GM12878 (cell line): Measurements from ENCODE around the gene IMMP2L. TPM values are rescaled to one million over a fixed set of nuclear protein-coding genes. Genes with fewer than 3 reads are reported as not detected.
"Not testable (repeated sequence)": the region's sequence is repeated elsewhere in the genome, so short reads cannot be mapped to it uniquely, and the experiment has no call there.

Source experiments
- ATAC-seq: fragments of 200-7000 bp; cut with Tn5 transposase; 3 replicates; pipeline ENCODE4 v1.9.1; 2020; ENCODE audit warnings: mild to moderate bottlenecking, moderate library complexity
- BruUV-seq: library from RNA; stranded (reverse); fragments of 400-500 nt; replicated peaks from 2 replicates; lab custom pipeline; 2021; lab: Mats Ljungman, UMichigan
- CTCF ChIA-PET: fragments of 300-600 bp; sonication (Branson Sonifier 250); formaldehyde crosslinking; extraction: SDS; loops from one replicate; lab custom pipeline; 2021; ENCODE audit warnings: inconsistent platforms; lab: Yijun Ruan, JAX
- POLR2A ChIA-PET: fragments of 350-600 bp; formaldehyde crosslinking; extraction: SDS; loops from one replicate; lab custom pipeline; 2021; ENCODE audit warnings: inconsistent platforms; lab: Charles Lee
- RAD21 ChIA-PET: fragments of 300-600 bp; sonication (Branson Sonifier 250); formaldehyde crosslinking; loops from one replicate; lab custom pipeline; 2023; ENCODE audit warnings: antibody characterized with exemption; ENCODE audit not compliant: unreplicated experiment; lab: Charles Lee
- SMC1A ChIA-PET: fragments of 300-600 bp; sonication (Branson Sonifier 250); formaldehyde crosslinking; loops from one replicate; lab custom pipeline; 2023; ENCODE audit not compliant: unreplicated experiment, uncharacterized antibody; lab: Charles Lee
- DNase-seq: peaks from one replicate; pipeline ENCODE4 v3.0.0-alpha.2; 2011; ENCODE audit warnings: low read depth, low spot score
- FAIRE-seq: peaks from 3 replicates; lab custom pipeline; 2011; peaks lifted over from hg19 to GRCh38; lab: Jason Lieb, UNC
- H2AFZ ChIP-seq: 2 replicates; pipeline ENCODE4 v1.6.0; 2011; ENCODE audit warnings: low read depth, low read length, control low read depth; ENCODE audit not compliant: control insufficient read depth
- H3K27ac ChIP-seq: 2 replicates; pipeline ENCODE4 v1.5.1; 2011; ENCODE audit warnings: control low read depth; ENCODE audit not compliant: control insufficient read depth, insufficient read depth
- H3K27me3 ChIP-seq, 2 experiments: replicated peaks in 1 of 2; 2 replicates each; pipeline versions ENCODE4 v1.6.0 to v1.6.1; 2011; ENCODE audit warnings: low read length in 1 of 2; ENCODE audit not compliant: control insufficient read depth in 2 of 2, insufficient read depth in 2 of 2
- H3K36me3 ChIP-seq, 2 experiments: 2 replicates each; pipeline ENCODE4 v1.5.1; 2011; ENCODE audit warnings: low read length in 1 of 2; ENCODE audit not compliant: control insufficient read depth in 2 of 2, insufficient read depth in 2 of 2
- H3K4me1 ChIP-seq: 2 replicates; pipeline ENCODE4 v1.6.1; 2011; ENCODE audit warnings: mild to moderate bottlenecking, low read length, moderate library complexity, mixed read lengths; ENCODE audit not compliant: control insufficient read depth, insufficient read depth
- H3K4me2 ChIP-seq: 2 replicates; pipeline ENCODE4 v1.6.0; 2011; ENCODE audit warnings: control low read depth; ENCODE audit not compliant: control insufficient read depth, insufficient read depth
- H3K4me3 ChIP-seq: fragments of 200-600 bp; sonication (generic); 2 replicates; pipeline ENCODE4 v1.5.1; 2016
- H3K79me2 ChIP-seq: 2 replicates; pipeline ENCODE4 v1.6.0; 2011; ENCODE audit warnings: low read length; ENCODE audit not compliant: control insufficient read depth, insufficient read depth
- H3K9ac ChIP-seq: 2 replicates; pipeline ENCODE4 v1.8.0; 2011; ENCODE audit warnings: low read length, control low read depth, mixed read lengths; ENCODE audit not compliant: control insufficient read depth, insufficient read depth
- H3K9me3 ChIP-seq: replicated peaks from 3 replicates; pipeline ENCODE4 v1.5.1; 2011; ENCODE audit warnings: mild to moderate bottlenecking, low read length; ENCODE audit not compliant: control insufficient read depth, insufficient read depth
- H4K20me1 ChIP-seq: 2 replicates; pipeline ENCODE4 v1.6.0; 2011; ENCODE audit not compliant: control insufficient read depth, insufficient read depth
- CBX3 ChIP-seq: fragments of 200-600 bp; sonication (generic); IDR thresholded peaks from 2 replicates; pipeline ENCODE4 v1.6.1; 2016; ENCODE audit warnings: low read depth, borderline replicate concordance
- CEBPZ ChIP-seq: fragments of 150-350 bp; IDR thresholded peaks from 2 replicates; pipeline ENCODE4 v1.6.1; 2016; ENCODE audit warnings: low read depth, low read length
- LARP7 ChIP-seq: fragments of 450-650 bp; IDR thresholded peaks from 2 replicates; pipeline ENCODE4 v1.6.1; 2017; ENCODE audit warnings: mild to moderate bottlenecking
- NR2C1 ChIP-seq: fragments of 450-650 bp; IDR thresholded peaks from 2 replicates; pipeline ENCODE4 v1.6.1; 2017; ENCODE audit warnings: antibody characterized with exemption, mild to moderate bottlenecking, moderate library complexity
- SMC3 ChIP-seq: IDR thresholded peaks from 2 replicates; pipeline ENCODE4 v1.6.1; 2011; ENCODE audit warnings: low read length, improper control_type of control experiment, borderline replicate concordance
- TBL1XR1 ChIP-seq: IDR thresholded peaks from 2 replicates; pipeline ENCODE4 v1.6.1; 2012; ENCODE audit warnings: low read depth, low read length, improper control_type of control experiment
- YBX1 ChIP-seq: fragments of 450-650 bp; IDR thresholded peaks from 2 replicates; pipeline ENCODE4 v1.6.1; 2016; ENCODE audit warnings: antibody characterized with exemption
- YY1 ChIP-seq: IDR thresholded peaks from 2 replicates; pipeline ENCODE4 v1.6.1; 2011; ENCODE audit warnings: low read depth, mild to moderate bottlenecking, low read length
- WGBS: methylation state at CpG from one replicate; pipeline ENCODE4 v1.1.6; 2016; ENCODE audit warnings: low lambda C conversion rate; ENCODE audit not compliant: insufficient replicate concordance, insufficient coverage; ENCODE audit errors: missing lambda C conversion rate; 5-methylcytosine and 5-hydroxymethylcytosine counted together
- in situ Hi-C: fragments of 300-500 bp; cut with MboI; formaldehyde crosslinking; loops from 9 replicates; pipeline ENCODE4 v1.14.3; 2018; ENCODE audit warnings: mixed read lengths
- intact Hi-C: fragments of 100-400 bp; cut with micrococcal nuclease; formaldehyde crosslinking; loops from one replicate; pipeline ENCODE4 v1.14.2; 2022; ENCODE audit not compliant: unreplicated experiment
- polyA plus RNA-seq, 11 experiments: library from polyadenylated mRNA; depleted of rRNA in 4 of 11; unstranded in 6 of 11; stranded (reverse) in 5 of 11; fragments of >200 nt; fragmentation: Nextera tagmentation in 4 of 11; fragmentation: Illumina TruSeq in 1 of 11; extraction: Ambion mirVana in 4 of 11; extraction: Trizol in 1 of 11; gene quantifications; 1 replicate in 1 of 11; 2 replicates in 10 of 11; pipeline versions ENCODE4 v1.2.1 to v1.2.3, GENCODE V29; 2011 to 2016; ENCODE audit warnings: inconsistent platforms in 2 of 11, missing spikeins in 2 of 11, low read depth in 1 of 11
- total RNA-seq, 4 experiments: library from RNA; depleted of rRNA in 3 of 4; stranded (reverse); fragments of >200 nt in 3 of 4; fragmentation: Illumina TruSeq in 1 of 4; extraction: Trizol in 1 of 4; gene quantifications; 2 replicates each; pipeline versions ENCODE4 v1.2.1 to v1.2.3, GENCODE V29; 2013 to 2021

Gene IMMP2L
- total and polyA plus RNA-seq, 10 of the 15 experiments (the other 5 are each of a cell fraction or from before 2014, with no cell fraction given): 12.6 to 46.3 (median 19.6) TPM

DNA sequence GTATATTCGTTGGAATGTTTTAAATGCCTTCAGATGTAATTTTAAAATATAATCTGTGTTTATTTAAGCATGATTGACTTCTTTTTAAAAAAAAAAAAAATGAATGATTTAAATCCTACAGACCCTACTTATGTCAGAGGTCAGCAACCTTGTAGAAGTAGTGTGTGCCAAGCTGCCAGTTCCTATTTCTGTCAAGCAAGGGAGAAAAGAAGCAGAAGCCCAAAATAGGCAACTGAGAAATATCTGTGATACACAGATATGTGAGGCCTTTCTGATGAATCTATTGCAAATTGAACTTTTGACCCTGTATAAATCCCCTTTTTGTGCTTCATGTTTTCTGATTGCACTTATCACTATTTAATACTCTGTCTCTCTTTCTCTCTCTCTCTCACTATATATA is 271.9 kb downstream of the IMMP2L start (continued):
- TF ChIP-seq YY1: no peak
- TF ChIP-seq SMC3: no peak
- TF ChIP-seq YBX1: no peak
- no peak for TF ChIP-seq LARP7
- no peak for TF ChIP-seq NR2C1
- TF ChIP-seq CEBPZ: no peak
- TF ChIP-seq TBL1XR1: no peak
- no peak for TF ChIP-seq CBX3

GRCh38 chr7:111288441-111288840 is 273.9 kb downstream of the IMMP2L start:
- not testable (repeated sequence) for FAIRE-seq

More at GRCh38 chr7:111288441-111288840, 273.9 kb downstream of the IMMP2L start:
- H3K79me2 ChIP-seq, H3K9ac ChIP-seq, H4K20me1 ChIP-seq, RAD21 ChIA-PET, H3K9me3 ChIP-seq, ATAC-seq, H3K4me3 ChIP-seq, H3K36me3 ChIP-seq, H3K4me2 ChIP-seq, BruUV-seq, H3K27ac ChIP-seq, DNase-seq, H2AFZ ChIP-seq, in situ Hi-C loops, intact Hi-C loops, H3K4me1 ChIP-seq, POLR2A ChIA-PET, H3K27me3 ChIP-seq, CTCF ChIA-PET: not testable (repeated sequence)
- WGBS: 63% methylated on average over 3 of the region's 3 CpGs
- SMC1A ChIA-PET: interaction anchor here (1.1 kb wide), 1 partner anchor 14 kb away, joined by 3 read pairs; no protein-coding TSS in a partner anchor
